Upper lobe of left lung (tissue), 6 donors: ENCODE measurements around the gene CFL1. TPM values are rescaled to one million over a fixed set of nuclear protein-coding genes. Genes with fewer than 3 reads are reported as not detected.
A peak's percentile ranks its signal among the peaks of the same experiment; 100 is the strongest.

Experiments
- ATAC-seq, 2 donors: fragments of 200-7000 bp; cut with Tn5 transposase; one replicate each; pipeline ENCODE4 v1.9.1; 2022; ENCODE audit warnings: mild to moderate bottlenecking in 2 of 2, moderate library complexity in 2 of 2; ENCODE audit not compliant: low FRiP score in 2 of 2
- DNase-seq, 2 donors: peaks; one replicate each; pipeline ENCODE4 v3.0.0-alpha.2; 2019 to 2020
- H3K27ac ChIP-seq, 4 donors: fragments of 200-600 bp; sonication (generic); one replicate each; pipeline ENCODE4 v1.5.1; 2016 to 2019
- H3K27me3 ChIP-seq, 4 donors: fragments of 200-600 bp; sonication (generic); one replicate each; pipeline ENCODE4 v1.5.1; 2017 to 2019
- H3K36me3 ChIP-seq, 4 donors: fragments of 200-600 bp; sonication (generic); one replicate each; pipeline ENCODE4 v1.5.1; 2016 to 2019
- H3K4me1 ChIP-seq, 4 donors: fragments of 200-600 bp; sonication (generic); one replicate each; pipeline ENCODE4 v1.5.1; 2018 to 2019
- H3K4me3 ChIP-seq, 4 donors: fragments of 200-600 bp; sonication (generic); one replicate each; pipeline ENCODE4 v1.5.1; 2017 to 2019; ENCODE audit warnings: mild to moderate bottlenecking in 2 of 4, moderate library complexity in 1 of 4
- H3K9me3 ChIP-seq, 4 donors: fragments of 200-600 bp; sonication (generic); one replicate each; pipeline ENCODE4 v1.5.1; 2018 to 2019
- EP300 ChIP-seq, 4 donors: sonication (generic); formaldehyde crosslinking; IDR thresholded peaks; one replicate each; pipeline ENCODE4 v1.5.1; 2017; ENCODE audit warnings: antibody characterized with exemption in 4 of 4, control low read depth in 2 of 4
- POLR2A ChIP-seq, 4 donors: fragments of 450-650 bp; IDR thresholded peaks; one replicate each; pipeline ENCODE4 v1.5.1; 2016 to 2017; ENCODE audit warnings: antibody characterized with exemption in 4 of 4, mild to moderate bottlenecking in 2 of 4
- POLR2AphosphoS5 ChIP-seq, 2 donors: sonication (generic); formaldehyde crosslinking; IDR thresholded peaks; one replicate each; pipeline ENCODE4 v1.5.1; 2017; ENCODE audit warnings: antibody characterized with exemption in 2 of 2
- WGBS, 2 donors: methylation state at CpG; one replicate each; pipeline ENCODE4 v1.1.5; 2017 to 2018; 5-methylcytosine and 5-hydroxymethylcytosine counted together
- total RNA-seq, 6 donors: library from RNA; depleted of rRNA in 4 of 6; stranded (reverse); fragments of >200 nt in 4 of 6; gene quantifications; one replicate each; pipeline versions ENCODE4 v1.1.0 to v1.2.1, GENCODE V29; 2016 to 2021
- TF ChIP-seq, protein P1 (sequence below), 6 experiments: fragments of 450-650 bp in 4 of 6; fragments of 200-600 bp in 2 of 6; sonication (generic) in 2 of 6; IDR thresholded peaks; one replicate each; pipeline ENCODE4 v1.5.1; 2016 to 2019; ENCODE audit warnings: antibody characterized with exemption in 6 of 6
- donor health status: DM: no; HTN: no; CAD: no; lungs with moderate emphysema.
- donor health status: DM: no; HTN: yes; CAD: no; lungs with severe emphysema.

The CFL1 gene
- total RNA-seq, 6 donors from 2014 or later = 358 to 813 (median 768) TPM

DNA sequence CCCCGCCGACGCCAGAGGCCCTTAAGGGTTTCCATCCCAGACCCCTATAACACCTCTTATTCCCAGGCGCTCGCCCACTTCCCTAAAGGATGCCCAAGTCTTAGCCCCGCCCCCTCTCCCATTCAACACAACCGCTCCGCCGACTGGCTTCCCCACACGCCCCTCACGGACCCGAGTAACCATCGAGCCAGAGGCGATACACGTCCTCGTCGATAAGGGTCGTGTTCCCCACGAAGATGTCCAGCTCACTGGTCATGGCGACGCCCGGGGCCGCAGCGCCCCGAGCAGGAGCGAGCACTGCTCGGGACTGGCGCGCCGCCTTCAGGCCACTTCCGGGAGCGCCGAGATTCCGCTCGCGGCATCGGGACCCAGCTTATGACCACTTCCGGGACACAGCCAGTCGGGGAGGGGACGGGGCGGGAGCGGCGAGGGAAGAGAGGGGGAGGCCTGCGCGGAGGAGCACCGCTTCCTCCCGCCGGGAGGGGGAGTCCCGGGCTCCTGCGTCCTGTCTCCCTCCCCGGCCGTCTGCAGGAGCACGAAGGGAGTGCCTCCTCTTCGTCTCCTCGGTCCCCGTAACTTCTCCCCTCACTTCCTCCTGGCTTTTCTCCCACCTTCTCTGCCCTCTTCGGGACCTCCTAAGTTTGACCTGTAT is 30.3 kb upstream of the CFL1 start, which contains the start of gene FIBP:
Gene FIBP (minus strand): TSS at position 309 of the 652 bp plus-strand sequence. CDS start 53 bp downstream, at position 256.
- Histone ChIP-seq H3K4me1 (peaks cover 46 to 65% (median 56%) of the 10 kb centered on the region in 4 donors), H3K36me3 (peaks cover 3 to 34% (median 19%) of the 10 kb centered on the region in 4 donors), H3K9me3 (no peaks in the 10 kb centered on the region), H3K27ac (peak within 1 kb of the TSS; percentile 94 to 98 (median 94)), H3K27me3 (no peaks in the 10 kb centered on the region), H3K4me3 (peak within 1 kb of the TSS; percentile 60 to 87 (median 78))
- TF ChIP-seq EP300 (IDR thresholded peaks at IDR 0.05) (peak in 1 of 4 donors; percentile 19), POLR2A (IDR thresholded peaks at IDR 0.05) (peak in 3 of 4 donors; percentile 48 to 88 (median 81)), POLR2AphosphoS5 (IDR thresholded peaks at IDR 0.05) (peak; percentile 88 to 93)
- TF ChIP-seq, protein P1, sequence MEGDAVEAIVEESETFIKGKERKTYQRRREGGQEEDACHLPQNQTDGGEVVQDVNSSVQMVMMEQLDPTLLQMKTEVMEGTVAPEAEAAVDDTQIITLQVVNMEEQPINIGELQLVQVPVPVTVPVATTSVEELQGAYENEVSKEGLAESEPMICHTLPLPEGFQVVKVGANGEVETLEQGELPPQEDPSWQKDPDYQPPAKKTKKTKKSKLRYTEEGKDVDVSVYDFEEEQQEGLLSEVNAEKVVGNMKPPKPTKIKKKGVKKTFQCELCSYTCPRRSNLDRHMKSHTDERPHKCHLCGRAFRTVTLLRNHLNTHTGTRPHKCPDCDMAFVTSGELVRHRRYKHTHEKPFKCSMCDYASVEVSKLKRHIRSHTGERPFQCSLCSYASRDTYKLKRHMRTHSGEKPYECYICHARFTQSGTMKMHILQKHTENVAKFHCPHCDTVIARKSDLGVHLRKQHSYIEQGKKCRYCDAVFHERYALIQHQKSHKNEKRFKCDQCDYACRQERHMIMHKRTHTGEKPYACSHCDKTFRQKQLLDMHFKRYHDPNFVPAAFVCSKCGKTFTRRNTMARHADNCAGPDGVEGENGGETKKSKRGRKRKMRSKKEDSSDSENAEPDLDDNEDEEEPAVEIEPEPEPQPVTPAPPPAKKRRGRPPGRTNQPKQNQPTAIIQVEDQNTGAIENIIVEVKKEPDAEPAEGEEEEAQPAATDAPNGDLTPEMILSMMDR (IDR thresholded peaks at IDR 0.05) = peak; percentile 91 to 99 (median 98)
- DNase-seq = peak; percentile 98 to 99
- peak; percentile 87 to 94 for ATAC-seq
- 1% methylated on average over 19 to 34 of the region's 57 CpGs for WGBS, 2 donors

DNA sequence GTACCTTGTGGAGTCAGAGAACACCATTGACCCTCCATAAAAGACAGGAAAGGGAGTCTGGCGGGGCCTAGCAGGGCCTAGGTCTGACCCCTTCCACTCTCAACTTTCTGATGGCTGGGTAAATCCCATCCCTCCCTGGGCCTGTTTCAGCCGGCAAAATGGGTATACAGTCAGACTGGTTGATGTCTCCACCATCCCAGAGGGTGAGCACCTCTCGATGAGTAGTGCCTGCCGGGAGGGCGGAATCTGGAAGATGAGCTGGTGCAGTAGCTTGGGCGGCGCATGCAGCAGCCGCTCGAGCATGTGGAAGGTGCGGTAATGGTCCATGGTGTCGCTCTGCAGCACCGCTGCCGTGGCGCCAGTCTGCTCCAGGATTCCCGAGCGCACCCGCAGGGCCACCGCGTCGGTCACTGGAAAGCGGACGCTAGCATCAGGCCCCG is 29.8 kb upstream of the CFL1 start:
- no peak for TF ChIP-seq POLR2A (IDR thresholded peaks at IDR 0.05)
- TF ChIP-seq, protein P1 (IDR thresholded peaks at IDR 0.05) = no peak
- no peak for TF ChIP-seq EP300 (IDR thresholded peaks at IDR 0.05)
- TF ChIP-seq POLR2AphosphoS5 (IDR thresholded peaks at IDR 0.05) = no peak
- WGBS, 2 donors = 2 to 83% methylated on average over 1 to 21 of the region's 23 CpGs
- ATAC-seq (no peak), DNase-seq (no peak)
- H3K36me3 ChIP-seq = peaks cover 3 to 40% (median 25%) of the 10 kb centered on the region in 4 donors
- peak overlapping the region; percentile 60 to 87 (median 78) for H3K4me3 ChIP-seq
- peak overlapping the region; percentile 94 to 98 (median 94) for H3K27ac ChIP-seq
- no peaks in the 10 kb centered on the region for H3K27me3 ChIP-seq
- H3K4me1 ChIP-seq = peaks cover 40 to 59% (median 51%) of the 10 kb centered on the region in 4 donors
- no peaks in the 10 kb centered on the region for H3K9me3 ChIP-seq

DNA sequence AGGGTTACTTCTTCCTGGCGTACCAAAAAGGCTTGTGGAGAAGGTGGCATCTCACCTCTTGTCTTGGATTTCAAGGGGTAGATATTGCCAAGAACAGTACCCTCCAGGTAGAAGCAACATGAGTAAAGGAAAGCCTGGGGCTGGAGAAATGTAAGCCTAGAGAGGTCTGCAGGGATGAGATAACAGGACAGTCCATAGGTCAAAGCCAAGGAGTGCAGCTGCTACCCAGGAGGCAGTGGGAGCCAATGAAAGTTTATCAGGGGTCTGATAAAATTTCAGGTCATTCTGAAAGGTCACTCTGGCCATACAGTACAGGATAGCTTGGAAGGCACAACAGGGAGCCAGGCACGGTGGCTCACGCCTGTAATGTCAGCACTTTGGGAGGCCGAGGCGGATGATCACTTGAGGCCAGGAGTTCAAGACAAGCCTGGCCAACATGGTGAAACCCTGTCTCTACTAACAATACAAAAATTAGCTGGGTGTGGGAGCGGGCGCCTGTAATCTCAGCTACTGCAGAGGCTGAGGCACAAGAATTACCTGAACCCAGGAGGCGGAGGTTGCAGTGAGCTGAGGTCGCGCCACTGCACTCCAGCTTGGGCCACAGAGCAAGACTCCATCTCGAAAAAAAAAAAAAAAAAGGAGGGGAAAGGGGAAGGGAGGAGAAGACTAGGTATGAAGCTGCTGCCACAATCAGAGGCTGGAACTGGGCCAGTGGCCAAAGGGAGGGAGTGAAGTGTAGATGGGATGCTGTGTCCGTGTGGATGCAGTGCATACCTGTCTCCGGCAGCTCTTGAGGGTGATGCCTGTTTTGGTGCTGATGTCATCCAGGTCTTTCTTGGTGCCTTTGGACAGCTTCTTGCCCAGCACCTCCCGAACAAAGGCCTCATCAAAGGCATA is 29.1 kb upstream of the CFL1 start:
- ATAC-seq (no peak), DNase-seq (no peak)
- no peaks in the 10 kb centered on the region for H3K27me3 ChIP-seq
- TF ChIP-seq POLR2AphosphoS5 (IDR thresholded peaks at IDR 0.05) (no peak), POLR2A (IDR thresholded peaks at IDR 0.05) (no peak), EP300 (IDR thresholded peaks at IDR 0.05) (no peak)
- TF ChIP-seq, protein P1 (IDR thresholded peaks at IDR 0.05) = no peak
- H3K4me3 ChIP-seq = peak overlapping the region in 3 of 4 donors; percentile 60 to 86 (median 71)
- H3K27ac ChIP-seq = peak overlapping the region; percentile 94 to 98 (median 94)
- peaks cover 6 to 47% (median 30%) of the 10 kb centered on the region in 4 donors for H3K36me3 ChIP-seq
- H3K9me3 ChIP-seq = no peaks in the 10 kb centered on the region
- peaks cover 34 to 53% (median 44%) of the 10 kb centered on the region in 4 donors for H3K4me1 ChIP-seq
- 82 to 86% methylated on average over 14 of the region's 14 CpGs for WGBS, 2 donors

DNA sequence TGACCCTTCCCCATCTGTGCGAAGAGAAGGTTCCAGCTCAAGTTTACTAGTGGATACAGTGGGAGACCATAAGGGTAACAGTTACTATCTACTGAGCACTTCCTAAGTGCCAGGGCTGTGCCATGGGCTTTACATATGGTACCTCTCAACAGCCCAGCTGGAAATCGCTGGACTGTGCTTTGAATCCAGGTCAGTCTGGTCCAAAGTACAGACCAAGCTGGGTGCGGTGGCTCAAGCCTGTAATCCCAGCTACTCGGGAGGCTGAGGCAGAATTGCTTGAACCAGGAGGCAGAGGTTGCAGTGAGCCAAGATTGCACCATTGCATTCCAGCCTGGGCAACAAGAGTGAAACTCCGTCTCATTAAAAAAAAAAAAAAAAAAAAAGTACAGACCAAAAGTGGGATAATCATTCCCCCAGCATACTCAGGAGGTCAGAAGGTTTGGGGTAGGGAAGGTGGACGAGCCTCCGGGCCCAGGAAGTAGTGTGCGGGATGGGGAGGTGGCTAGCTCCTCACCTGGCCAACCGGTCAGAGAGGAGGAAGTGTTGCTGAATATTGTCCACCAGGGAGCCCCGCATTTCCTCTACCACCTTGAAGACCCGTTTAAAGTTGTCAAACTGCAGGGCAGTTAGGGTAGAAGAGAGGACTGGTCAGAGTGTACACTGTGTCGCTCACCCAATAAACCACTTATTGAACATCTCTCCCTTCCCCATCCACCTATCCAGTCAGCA is 28.0 kb upstream of the CFL1 start:
- TF ChIP-seq EP300 (IDR thresholded peaks at IDR 0.05) (no peak), POLR2A (IDR thresholded peaks at IDR 0.05) (no peak), POLR2AphosphoS5 (IDR thresholded peaks at IDR 0.05) (no peak)
- TF ChIP-seq, protein P1 (IDR thresholded peaks at IDR 0.05) = no peak
- Histone ChIP-seq H3K36me3 (peaks cover 6 to 48% (median 30%) of the 10 kb centered on the region in 4 donors), H3K9me3 (no peaks in the 10 kb centered on the region), H3K27ac (no peak overlapping the region), H3K27me3 (no peaks in the 10 kb centered on the region), H3K4me3 (no peak overlapping the region), H3K4me1 (peaks cover 24 to 42% (median 37%) of the 10 kb centered on the region in 4 donors)
- ATAC-seq = no peak
- 84 to 93% methylated on average over 12 of the region's 12 CpGs for WGBS, 2 donors
- no peak for DNase-seq
